ENCODE results near the gene FERMT3. TPM values are rescaled to one million over a fixed set of nuclear protein-coding genes. Genes with fewer than 3 reads are reported as not detected.
A peak's percentile ranks its signal among the peaks of the same experiment; 100 is the strongest.

FERMT3 gene
- total and polyA plus RNA-seq, 7 donors = 15.0 to 41.5 (median 20.4) TPM

DNA sequence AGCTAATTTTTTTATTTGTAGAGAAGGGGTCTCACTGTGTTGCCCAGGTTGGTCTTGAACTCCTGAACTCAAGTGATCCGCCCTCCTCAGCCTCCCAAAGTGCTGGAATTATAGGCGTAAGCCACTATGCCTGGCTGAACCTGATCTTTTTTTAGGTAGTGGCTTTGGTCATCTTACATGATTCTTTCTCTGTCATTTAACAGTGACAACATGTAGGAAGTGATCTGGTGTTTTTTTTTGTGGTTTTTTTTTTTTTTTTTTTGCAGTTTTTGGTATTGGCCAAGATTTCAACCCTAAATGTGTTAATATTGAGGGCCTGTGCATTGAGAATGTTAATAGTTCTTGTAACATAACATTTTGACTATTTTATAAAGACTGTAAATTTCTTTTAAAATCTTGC, 8.0 kb upstream of the FERMT3 start:
- 97 to 98% methylated on average over 2 of the region's 2 CpGs for WGBS, 2 donors
- Histone ChIP-seq H3K27me3 (no peaks in the 10 kb centered on the region), H3K4me1 (no peaks in the 10 kb centered on the region), H3K4me3 (no peak overlapping the region), H3K36me3 (peaks cover 70 to 100% (median 88%) of the 10 kb centered on the region in 4 donors), H3K9me3 (no peaks in the 10 kb centered on the region), H3K27ac (no peak overlapping the region)
- intact Hi-C loops (cut with DNase I) = no loop called here
- DNase-seq = no peak
- TF ChIP-seq POLR2A (IDR thresholded peaks at IDR 0.05) = no peak
- no peak for TF ChIP-seq EP300 (IDR thresholded peaks at IDR 0.05)
- TF ChIP-seq, protein P1, sequence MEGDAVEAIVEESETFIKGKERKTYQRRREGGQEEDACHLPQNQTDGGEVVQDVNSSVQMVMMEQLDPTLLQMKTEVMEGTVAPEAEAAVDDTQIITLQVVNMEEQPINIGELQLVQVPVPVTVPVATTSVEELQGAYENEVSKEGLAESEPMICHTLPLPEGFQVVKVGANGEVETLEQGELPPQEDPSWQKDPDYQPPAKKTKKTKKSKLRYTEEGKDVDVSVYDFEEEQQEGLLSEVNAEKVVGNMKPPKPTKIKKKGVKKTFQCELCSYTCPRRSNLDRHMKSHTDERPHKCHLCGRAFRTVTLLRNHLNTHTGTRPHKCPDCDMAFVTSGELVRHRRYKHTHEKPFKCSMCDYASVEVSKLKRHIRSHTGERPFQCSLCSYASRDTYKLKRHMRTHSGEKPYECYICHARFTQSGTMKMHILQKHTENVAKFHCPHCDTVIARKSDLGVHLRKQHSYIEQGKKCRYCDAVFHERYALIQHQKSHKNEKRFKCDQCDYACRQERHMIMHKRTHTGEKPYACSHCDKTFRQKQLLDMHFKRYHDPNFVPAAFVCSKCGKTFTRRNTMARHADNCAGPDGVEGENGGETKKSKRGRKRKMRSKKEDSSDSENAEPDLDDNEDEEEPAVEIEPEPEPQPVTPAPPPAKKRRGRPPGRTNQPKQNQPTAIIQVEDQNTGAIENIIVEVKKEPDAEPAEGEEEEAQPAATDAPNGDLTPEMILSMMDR (IDR thresholded peaks at IDR 0.05) = no peak
- TF ChIP-seq POLR2AphosphoS5 (IDR thresholded peaks at IDR 0.05) = no peak

DNA sequence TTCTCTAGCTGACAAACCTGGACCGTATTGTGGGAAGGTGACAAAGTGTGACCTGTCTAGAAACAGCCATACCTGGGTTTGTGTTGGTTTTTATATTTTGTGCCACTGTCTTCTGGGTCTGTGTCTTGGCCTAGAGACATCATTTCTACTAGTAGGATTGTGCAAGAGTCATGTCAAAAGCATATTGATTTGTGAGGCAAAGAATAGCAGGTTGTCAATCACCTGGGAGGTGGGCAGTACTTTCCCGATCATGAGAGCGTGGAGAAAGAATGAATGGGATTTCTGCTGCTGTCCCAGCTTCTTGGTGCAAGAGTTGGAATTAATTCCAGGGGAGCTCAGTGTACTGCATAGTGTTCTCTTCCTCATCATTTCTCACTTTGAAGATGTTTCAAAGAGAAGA, 5.0 kb upstream of the FERMT3 start:
- Histone ChIP-seq H3K9me3 (no peaks in the 10 kb centered on the region), H3K27ac (no peak overlapping the region), H3K4me3 (no peak overlapping the region), H3K27me3 (no peaks in the 10 kb centered on the region), H3K4me1 (peaks cover 0 to 14% (median 12%) of the 10 kb centered on the region in 4 donors), H3K36me3 (peaks cover 50 to 90% (median 65%) of the 10 kb centered on the region in 4 donors)
- DNase-seq = no peak
- WGBS, 2 donors = 89 to 90% methylated on average over 3 of the region's 3 CpGs
- intact Hi-C loops (cut with DNase I) = no loop called here
- TF ChIP-seq POLR2A (IDR thresholded peaks at IDR 0.05) = no peak
- TF ChIP-seq, protein P1 (IDR thresholded peaks at IDR 0.05) = no peak
- TF ChIP-seq EP300 (IDR thresholded peaks at IDR 0.05) = no peak
- no peak for TF ChIP-seq POLR2AphosphoS5 (IDR thresholded peaks at IDR 0.05)

DNA sequence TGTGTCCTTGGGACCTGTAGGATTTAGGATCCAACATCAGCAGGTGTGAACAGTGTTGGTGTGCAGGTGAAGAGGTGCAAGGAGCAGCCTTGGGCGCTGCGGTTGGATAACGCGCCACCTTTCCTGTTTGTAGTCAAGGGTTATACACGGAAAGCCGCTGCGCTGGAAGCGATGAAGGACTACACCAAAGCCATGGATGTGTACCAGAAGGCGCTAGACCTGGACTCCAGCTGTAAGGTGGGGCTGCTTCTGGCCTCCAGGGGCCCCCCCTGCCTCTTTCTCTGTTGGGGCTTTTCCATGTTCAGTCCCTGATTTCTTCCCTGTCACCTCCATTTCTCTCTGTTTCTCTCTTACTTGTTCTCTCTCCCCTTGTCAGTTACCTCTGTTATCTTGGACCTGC, 3.5 kb upstream of the FERMT3 start:
- WGBS, 2 donors = 95 to 98% methylated on average over 9 of the region's 9 CpGs
- TF ChIP-seq POLR2A (IDR thresholded peaks at IDR 0.05) = no peak
- TF ChIP-seq, protein P1 (IDR thresholded peaks at IDR 0.05) = no peak
- no peak for TF ChIP-seq POLR2AphosphoS5 (IDR thresholded peaks at IDR 0.05)
- TF ChIP-seq EP300 (IDR thresholded peaks at IDR 0.05) = no peak
- no peak overlapping the region for H3K27ac ChIP-seq
- intact Hi-C loops (cut with DNase I) = no loop called here
- H3K27me3 ChIP-seq = no peaks in the 10 kb centered on the region
- peaks cover 38 to 76% (median 51%) of the 10 kb centered on the region in 4 donors for H3K36me3 ChIP-seq
- H3K9me3 ChIP-seq = no peaks in the 10 kb centered on the region
- peaks cover 0 to 25% (median 13%) of the 10 kb centered on the region in 4 donors for H3K4me1 ChIP-seq
- H3K4me3 ChIP-seq = no peak overlapping the region
- no peak for DNase-seq

DNA sequence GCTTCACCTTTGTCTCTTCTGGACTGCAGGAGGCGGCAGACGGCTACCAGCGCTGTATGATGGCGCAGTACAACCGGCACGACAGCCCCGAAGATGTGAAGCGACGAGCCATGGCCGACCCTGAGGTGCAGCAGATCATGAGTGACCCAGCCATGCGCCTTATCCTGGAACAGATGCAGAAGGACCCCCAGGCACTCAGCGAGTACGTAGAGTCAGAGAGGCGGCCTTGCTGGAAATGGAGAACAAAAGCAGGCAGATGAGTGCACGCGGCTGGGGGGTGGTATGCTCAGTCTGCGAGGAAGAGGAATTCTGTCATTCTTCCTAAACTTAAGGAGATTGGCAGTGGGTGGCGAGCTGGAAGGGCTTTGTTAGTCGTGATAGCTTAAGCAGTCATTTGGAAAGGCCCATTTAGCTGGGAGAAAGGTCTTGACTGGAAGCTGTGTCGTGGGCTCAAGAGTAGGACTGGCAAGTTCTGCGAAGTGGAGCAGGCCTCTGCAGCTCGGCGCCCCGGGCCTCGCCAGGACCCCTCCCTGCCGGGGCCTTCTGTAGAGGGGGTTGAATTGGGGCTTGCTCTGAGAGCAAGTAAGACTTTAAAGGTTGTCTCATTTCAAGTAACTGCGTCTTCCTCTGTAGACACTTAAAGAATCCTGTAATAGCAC, 3.0 kb upstream of the FERMT3 start:
- peaks cover 0 to 30% (median 18%) of the 10 kb centered on the region in 4 donors for H3K4me1 ChIP-seq
- TF ChIP-seq POLR2A (IDR thresholded peaks at IDR 0.05) (no peak), POLR2AphosphoS5 (IDR thresholded peaks at IDR 0.05) (no peak), EP300 (IDR thresholded peaks at IDR 0.05) (no peak)
- TF ChIP-seq, protein P1 (IDR thresholded peaks at IDR 0.05) = no peak
- no peak for DNase-seq
- intact Hi-C loops (cut with DNase I) = loop anchor here (1.0 kb wide), 1 partner anchor 101 kb away; no protein-coding TSS in a partner anchor
- H3K27ac ChIP-seq = peak overlapping the region in 2 of 4 donors; percentile 25 to 58
- peaks cover 35 to 70% (median 45%) of the 10 kb centered on the region in 4 donors for H3K36me3 ChIP-seq
- no peaks in the 10 kb centered on the region for H3K27me3 ChIP-seq
- no peak overlapping the region for H3K4me3 ChIP-seq
- 92 to 93% methylated on average over 27 of the region's 27 CpGs for WGBS, 2 donors
- H3K9me3 ChIP-seq = no peaks in the 10 kb centered on the region

Measured in sigmoid colon (tissue), 7 donors.